Right kidney (tissue), 1 donor: ENCODE results near the gene GDF11.

Source experiments
- DNase-seq: peaks from one replicate; pipeline ENCODE4 v3.0.0-alpha.2; 2016

Gene GDF11

DNA sequence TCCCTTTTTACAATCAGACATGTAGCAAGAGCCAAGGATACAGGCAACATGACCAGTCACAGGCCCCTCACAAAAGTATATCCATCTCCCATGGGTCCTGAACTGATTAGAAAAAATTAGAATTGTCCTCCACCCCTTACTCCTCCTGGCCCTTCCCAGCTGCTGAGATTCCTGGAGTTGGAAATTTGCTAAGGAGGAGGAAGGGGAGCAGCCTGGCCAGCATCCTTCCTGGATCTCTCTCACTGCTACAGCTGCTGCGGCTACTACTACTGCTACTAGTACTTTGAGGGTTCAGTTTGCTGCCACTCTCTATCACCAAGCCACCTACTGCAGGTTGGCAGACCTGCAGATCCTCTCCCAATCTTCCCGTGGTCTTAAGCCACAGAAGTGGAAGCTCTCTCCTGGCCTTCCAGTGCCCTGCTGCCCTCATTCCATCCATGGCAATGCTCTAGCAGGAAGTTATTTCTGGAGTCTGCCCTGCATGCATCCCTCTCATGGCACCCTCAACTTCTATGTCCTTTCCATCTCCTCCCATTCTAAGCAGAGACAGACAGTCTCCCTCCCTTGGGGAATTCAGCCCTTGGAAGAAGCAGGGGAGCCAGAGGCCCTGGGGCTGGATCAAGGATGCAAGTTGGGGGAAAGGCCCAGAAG, 36.2 kb upstream of the GDF11 start:
- DNase-seq, result no peak

DNA sequence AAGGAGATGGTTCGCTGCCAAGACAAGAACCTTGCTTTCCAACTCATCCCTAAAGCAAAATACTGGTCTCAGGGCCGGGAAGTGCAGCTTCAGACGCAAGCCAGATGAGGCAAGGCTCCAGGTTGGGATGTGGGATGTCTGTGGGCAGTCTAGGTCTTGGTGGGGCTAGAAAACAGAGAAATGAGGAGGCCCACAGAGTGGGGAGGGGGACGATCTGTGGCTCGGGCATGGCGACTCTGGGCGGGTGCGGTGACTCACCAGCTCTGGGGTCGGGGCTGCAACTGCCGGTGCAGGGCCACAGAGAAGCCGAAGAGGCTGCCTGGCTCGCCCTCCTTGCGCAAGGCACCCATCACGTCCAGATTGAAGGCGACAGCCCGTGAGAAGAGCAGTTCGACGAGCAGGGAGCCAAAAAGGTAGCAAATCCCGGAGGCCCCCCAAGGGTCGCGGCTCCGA, 35.7 kb upstream of the GDF11 start:
- peak; percentile 53 for DNase-seq

DNA sequence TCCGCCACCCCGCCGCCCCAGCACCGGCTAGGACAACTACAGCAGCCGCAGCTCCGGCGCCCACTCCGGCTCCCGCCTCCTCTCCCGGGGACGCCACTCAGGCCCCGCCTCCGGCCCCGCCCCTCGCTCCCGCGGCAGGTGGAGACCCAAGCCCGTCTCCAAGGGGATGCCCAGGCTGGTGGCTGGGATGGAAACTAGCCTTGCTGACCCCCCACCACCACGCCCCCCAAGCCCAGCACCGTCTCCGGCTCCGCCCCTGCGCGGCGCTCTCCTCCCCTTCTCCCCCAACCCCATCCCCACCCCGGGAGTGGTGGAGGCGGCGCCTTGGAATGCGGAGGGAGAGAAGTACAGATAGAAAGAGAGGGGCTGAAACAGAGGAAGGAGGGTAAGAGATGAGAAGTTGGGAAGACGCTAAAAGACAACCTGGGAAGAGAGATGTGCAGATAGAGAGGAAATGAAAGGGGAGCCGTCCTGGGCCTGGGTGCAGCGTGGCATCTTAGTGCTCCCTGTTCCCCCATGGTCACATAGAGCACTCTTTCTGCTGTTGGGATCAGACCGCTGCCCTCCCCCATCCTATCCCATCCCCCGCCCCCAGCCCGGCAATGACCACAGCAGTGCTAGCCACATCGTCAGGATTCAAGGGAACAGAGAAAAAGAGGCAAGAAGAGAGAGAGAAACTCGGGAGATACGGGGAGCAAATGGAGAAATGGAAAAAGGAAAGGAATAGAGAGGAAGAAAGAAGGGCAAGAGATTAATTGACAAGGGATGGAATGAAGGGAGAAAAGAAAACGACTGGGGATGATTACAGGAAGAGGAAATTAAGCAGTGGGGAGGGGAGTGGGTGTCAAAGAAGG, 34.9 kb upstream of the GDF11 start, which contains the start of gene ITGA7:
Gene ITGA7, minus strand, starts transcription at position 64 of the 854 bp plus-strand sequence. CDS start 222 bp downstream, outside the sequence.
- peak; percentile 62 for DNase-seq

DNA sequence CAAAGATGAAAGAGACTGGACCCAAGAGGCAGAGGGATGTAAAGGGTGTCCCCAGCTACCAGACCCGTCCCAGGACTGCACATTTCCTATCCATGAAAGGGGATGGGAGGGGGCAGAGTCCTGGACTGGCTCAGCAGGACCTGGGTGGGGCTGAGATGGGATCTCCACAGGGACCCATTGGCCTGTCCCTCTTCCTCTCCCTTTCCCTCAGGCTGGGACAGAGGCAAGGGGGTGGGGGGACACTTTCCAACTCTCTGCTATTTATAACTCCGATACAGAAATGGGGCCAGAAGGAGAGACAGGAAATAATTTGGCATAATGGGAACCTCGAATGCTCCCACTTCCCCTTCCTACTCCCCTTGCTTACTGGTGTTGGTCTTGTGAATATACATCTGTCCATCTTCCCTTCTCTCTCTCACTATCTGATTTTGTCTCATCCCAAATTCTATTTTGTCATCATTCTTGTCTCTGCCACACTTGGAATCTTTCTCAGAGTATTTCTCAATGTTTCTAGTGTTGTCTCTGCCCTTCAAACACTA, 34.2 kb upstream of the GDF11 start:
- DNase-seq, result no peak

DNA sequence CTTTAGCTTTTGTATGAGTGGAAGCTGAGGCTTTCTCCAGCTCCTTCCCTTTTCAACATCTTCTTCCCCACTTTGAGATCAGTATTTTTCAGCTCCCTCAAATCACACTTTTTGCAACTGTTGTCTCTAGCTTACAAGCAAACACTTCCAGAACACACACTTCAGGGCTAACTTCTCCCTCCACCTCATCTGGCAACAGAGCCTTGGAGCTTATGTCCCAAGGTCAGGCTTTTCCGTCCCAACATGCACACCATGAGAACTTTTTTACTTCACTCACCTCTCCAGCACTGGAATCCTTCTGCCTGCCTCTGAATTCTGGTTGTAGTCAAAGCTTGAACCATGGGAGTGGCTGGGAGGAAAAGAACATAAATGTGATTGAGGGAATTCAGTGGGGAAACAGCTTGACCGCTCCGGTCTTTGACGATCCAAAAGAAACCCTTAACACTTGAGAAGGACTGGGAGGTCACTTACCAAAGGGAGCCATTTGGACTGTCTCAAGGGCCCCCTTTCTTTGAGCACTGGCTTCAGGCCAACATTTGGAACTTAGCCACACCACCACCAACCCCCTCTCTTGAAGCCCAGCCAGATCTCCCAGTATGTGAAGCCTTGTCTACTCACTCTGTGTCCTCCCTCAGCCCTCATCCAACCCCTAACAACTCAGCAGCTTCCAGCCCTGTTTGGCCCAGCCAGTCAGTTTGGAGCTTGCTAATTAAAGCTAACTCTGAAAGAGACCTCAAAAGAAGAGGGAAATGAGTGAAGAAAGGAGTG, 31.0 kb upstream of the GDF11 start:
- DNase-seq, result peak; percentile 28

DNA sequence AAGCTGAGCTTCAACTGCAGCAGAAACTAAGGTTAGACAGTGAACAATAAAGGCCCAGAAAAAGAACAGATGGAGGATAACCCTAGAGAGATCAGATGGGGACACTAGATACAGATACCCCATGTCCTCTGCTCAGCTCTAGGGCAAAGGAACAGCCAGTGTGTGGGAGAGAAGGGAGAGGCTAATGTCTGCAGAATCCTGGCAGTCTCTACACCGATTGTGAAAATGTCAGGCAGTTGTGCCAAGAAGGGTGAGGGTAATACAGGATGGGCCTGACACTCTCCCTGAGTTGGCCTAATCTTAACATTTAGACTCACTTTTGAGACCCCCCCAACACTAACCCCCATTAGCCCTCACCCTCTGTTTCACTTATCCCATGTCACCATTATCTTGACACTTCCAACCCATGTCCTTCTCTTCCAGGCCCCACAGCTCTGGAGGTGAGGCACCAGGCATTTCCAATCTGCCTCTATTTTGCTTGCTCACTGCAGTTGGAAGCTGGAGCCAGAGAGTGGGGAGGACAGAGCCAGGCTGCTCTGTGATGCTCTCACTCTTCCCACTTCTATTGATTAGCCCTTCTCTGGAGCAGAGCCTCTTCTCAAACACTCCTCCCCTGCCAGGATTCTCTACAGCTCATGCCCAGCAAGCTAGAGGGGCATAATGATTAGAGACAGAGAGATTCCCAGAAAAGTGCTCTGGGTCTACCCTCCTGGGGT, 30.1 kb upstream of the GDF11 start:
- no peak for DNase-seq

DNA sequence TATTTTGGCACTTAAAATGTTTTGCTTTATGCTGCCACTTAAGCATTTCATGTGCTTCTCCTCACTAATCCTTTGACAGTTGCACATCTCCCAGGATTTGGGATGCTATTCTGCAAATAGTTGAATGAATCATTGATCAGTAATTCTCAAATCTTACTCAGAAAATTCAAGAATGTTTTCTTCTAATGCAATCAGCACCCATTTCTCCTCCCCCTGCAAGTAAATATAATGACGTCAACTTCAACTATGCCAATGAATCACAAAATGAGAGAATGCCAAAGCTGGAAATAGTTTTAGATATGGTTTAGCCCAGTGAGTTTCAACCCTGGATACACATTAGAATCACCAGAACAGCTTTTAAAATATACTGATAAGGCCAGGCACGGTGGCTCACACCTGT, 29.2 kb upstream of the GDF11 start:
- no peak for DNase-seq

DNA sequence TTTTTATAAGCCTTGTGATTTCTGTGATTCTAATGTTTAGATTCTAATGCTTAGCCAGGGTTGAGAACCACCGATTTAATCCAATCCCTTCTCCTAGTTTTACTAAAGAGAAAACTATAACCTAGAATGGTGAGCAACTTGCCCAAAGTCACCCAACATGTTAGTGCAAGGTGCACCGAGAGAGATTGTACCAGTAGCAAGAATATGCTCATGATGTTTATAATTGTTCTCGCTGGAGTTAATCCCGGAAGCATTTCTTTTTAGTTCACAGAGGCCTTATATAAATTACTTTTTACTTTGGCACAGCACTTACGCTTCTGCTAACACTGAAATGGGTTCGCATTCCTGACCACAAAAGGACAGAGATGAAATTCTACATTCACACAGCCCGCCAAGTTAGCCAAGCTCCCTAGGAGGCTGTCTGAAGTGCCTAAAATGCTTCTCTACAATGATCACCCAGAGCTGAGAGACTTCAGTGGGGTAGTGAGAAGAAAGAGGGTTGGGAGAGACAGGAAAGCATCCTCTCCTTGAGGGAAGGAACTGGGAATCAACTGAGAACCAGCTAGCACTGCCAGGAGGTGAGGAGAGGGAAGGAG, 27.7 kb upstream of the GDF11 start:
- DNase-seq, result no peak

DNA sequence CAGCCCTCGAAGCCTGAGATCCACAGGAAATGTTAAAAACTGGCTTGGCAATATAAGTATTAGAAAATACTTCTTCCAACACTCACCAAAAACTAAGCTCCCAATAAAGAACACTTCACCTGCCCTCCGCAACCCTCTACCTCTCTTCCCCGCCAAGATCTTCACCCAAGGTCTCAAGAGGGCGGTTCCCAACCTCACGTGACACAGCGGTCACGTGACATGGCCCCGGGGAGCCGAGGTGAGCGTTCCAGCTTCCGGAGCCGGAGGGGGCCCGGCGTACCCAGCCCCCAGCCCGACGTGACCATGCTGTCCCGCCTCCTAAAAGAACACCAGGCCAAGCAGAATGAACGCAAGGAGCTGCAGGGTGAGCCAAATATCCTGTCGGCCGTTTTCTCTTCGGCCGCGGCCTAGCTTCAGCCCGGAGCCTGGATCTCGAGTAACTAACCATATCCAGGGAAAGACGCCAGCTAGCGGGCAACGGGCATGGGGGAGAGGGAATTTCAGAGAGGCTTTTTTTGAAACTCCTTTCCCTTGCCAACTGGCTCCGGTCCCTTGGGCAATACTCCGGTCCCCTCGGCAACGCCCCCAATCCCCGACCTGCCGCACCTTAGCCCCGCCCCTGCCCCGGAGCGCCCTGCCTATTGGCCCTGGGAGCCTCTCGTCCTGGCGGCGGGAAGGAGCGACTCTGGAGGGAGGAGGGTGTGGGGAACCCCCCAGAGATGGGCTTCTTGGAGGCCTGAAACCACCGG, 26.9 kb upstream of the GDF11 start, which contains the start of gene BLOC1S1:
Gene BLOC1S1, plus strand, starts transcription at position 214 of the 749 bp plus-strand sequence. Its CDS starts 6 bp downstream, at position 220.
- peak; percentile 97 for DNase-seq

DNA sequence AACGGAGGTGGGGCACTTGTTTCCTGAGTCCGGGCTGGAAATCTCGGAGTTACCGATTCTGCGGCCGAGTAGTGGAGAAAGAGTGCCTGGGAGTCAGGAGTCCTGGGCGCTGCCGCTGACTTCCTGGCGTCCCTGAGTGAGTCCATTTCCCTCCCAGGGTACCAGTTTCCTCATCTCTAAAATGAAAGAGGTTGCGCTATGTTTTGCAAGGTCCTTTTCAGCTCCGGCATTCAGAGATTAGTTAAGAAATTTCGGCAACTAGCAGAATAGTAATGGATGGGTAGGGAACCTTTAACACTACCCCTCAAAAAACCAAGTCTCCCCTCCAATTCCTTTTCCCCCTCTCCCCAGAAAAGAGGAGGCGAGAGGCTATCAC, 26.4 kb upstream of the GDF11 start:
- no peak for DNase-seq

DNA sequence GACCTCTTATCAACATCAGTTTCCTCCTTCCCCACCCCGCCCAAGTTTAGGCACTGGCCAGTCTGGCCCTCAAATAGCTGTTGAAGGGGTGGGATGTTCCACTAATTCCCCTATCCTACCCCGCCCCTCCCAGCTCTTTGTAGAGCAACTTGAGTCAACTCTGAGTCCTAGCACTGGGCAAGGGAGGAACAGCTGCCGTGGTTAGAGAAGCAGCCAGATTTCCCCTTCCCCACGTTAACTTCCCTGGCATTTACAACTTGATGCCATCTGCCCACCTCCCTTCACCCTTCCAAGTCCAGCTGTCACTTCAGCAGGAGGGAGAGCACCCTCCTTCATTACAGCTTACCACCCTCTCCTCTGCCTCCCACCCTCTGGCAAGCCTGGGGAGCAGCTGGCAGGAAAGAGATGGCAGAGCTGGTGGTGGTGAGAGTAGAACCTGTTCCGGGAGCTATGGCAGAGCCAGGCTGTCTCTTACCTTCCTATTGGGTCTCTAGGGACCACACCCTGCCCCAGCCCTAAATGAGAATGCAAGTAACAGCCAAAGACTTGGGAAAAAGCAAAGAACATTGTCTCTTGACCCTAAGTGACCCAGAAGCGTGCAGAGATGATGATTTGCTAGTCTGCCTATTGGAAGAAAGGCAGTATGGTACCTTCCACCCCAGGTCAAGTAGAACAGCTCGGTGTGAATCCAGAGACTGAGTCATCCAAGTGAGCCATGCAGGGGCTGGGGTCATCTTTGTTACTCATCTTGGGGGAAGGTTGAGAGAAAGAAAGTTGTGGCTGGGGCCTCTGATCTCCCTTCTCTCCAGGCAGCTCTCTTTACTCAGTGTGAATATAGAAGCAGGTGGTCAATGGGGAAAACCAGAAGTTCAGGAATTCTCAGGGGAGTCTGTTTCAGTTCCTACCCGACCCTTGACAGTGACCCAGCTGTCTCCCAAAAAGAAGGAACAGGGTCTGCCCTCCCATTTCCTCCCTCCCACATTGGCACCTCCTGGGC, 25.6 kb upstream of the GDF11 start:
- DNase-seq, result peak; percentile 15

DNA sequence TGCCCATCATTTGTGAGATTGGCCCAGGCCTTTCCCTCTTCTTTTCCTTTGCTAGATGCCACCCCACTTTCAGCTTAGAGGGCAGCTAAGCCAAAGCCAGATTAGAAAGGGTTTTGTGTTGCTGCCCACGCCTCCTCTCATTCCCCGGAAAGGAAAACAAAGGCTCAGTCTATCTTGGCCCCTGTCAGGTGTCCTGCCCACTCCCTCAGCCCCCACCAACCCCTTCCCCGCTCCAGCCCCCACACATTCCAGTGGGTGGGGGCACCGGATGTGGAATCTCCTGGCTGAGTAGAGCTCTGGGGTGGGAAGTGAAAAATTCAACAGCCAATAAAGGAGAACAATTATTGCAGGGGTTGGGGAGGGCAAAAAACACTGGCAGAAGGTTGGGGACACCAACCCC, 24.9 kb upstream of the GDF11 start:
- no peak for DNase-seq

DNA sequence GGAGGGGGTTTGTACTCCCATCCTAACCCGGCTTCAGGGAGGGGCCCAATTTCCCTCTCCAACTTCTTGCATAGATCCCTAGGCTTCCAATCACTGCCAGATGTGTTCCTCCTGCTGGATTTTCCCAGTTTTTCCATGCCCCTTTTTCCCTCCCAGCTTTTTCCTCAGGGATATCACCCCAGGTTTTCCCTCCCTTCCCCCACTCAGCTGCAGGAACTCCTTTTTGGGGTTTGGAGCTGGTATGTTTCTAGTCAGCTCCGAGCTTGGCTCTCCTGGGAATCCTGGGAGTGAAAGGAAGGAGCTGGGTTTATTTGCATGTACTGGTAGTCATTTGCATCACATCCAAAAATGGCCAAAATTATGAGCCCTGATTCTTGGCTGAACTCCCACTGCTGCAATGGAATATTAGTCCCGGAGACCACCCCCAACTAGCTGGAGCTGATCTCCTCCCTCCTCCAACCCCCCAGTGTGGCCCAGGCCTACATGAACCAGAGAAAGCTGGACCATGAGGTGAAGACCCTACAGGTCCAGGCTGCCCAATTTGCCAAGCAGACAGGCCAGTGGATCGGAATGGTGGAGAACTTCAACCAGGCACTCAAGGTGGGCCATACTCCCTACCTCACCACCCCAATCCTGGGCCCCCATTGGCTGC, 24.2 kb upstream of the GDF11 start:
- DNase-seq, result no peak

DNA sequence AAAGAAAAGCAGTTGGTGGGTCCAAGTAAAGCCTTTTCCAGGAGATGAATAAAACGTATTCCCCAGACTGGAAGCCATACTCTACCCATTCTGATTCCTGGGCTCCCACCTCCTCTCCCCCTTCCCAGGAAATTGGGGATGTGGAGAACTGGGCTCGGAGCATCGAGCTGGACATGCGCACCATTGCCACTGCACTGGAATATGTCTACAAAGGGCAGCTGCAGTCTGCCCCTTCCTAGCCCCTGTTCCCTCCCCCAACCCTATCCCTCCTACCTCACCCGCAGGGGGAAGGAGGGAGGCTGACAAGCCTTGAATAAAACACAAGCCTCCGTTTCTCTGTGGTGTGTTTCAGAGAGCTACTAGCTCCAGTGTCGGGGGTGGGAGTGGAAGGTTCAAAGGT, 23.6 kb upstream of the GDF11 start:
- no peak for DNase-seq

DNA sequence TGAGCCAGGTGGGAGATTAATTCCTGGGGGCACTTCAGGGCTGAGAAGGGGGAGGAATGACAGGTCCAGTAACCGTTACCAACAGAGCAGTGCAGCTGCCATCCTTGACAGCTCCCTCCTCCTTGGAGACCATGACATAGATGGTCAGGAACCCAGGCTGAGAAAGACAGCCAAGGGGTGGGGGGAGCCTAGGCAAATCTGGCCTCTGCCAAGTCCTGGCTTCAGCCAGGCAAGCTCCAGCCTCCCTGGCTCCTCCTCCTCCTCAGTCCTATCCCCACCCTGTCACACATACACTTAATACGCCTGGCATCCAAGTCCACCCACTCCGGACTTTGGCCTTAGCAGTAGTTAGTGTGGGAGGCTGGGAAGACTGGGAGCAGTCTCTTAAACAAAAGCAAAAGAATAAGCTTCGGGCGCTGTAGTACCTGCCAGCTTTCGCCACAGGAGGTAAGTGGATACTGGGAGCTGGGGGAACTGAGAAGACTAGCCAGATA, 22.8 kb upstream of the GDF11 start, which contains the start of gene RDH5:
Gene RDH5, plus strand, starts transcription at position 323 of the 494 bp plus-strand sequence. CDS start 792 bp downstream, outside the sequence.
- peak; percentile 13 for DNase-seq

DNA sequence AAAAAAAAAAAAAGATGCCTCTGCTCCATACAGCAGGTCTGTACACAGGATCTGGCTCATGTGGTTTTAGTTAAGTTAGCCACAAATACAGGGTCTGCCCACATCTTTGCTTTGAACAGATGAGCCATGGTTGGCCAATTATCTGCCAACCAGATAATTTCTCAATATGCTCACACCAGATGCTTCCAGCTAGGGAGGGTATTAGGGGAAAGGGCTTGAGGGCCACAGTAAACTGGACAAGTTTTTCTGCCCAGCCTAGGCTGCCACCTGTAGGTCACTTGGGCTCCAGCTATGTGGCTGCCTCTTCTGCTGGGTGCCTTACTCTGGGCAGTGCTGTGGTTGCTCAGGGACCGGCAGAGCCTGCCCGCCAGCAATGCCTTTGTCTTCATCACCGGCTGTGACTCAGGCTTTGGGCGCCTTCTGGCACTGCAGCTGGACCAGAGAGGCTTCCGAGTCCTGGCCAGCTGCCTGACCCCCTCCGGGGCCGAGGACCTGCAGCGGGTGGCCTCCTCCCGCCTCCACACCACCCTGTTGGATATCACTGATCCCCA, 22.0 kb upstream of the GDF11 start:
- DNase-seq, result peak; percentile 21

DNA sequence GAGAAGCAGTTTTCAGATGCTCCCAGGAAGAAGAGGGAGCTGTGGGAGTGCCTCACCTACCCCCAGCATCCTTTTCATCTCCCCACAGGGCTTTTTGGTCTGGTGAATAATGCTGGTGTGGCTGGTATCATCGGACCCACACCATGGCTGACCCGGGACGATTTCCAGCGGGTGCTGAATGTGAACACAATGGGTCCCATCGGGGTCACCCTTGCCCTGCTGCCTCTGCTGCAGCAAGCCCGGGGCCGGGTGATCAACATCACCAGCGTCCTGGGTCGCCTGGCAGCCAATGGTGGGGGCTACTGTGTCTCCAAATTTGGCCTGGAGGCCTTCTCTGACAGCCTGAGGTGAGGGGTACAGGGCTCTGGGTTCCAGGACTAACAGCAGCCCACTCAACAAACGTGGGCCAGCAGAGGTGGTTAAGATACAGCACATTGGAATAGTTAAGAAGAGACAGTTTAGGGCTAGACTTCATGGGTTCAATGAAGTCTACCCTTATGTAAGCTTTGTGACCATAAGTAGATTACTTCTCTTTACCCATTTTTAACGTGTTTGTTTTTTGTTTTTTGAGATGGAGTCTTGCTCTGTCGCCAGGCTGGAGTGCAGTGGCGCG, 21.2 kb upstream of the GDF11 start:
- no peak for DNase-seq

DNA sequence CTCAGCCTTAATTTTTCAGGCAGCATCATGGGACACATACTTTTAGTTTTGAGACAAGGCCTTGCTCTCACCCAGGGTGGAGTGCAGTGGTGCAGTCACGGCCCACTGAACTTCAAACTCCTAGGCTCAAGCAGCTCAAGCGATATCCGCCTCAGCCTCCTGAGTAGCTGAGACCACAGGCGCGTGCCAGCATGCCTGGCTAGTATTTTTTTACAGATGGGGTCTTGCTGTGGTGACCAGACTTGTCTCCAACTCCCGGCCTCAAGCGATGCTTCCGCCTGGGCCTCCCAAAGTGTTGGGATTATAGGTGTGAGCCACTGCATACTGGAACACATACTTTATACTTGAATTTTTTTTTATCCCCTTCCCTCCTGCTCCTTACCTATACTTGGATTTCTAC, 20.0 kb upstream of the GDF11 start:
- no peak for DNase-seq
